Gastrocnemius medialis (tissue), 4 donors: ENCODE results near the gene SYDE2. TPM values are rescaled to one million over a fixed set of nuclear protein-coding genes. Genes with fewer than 3 reads are reported as not detected.

Experiments used
- ATAC-seq, 2 donors: fragments of 150-250 bp; one replicate each; pipeline ENCODE4 v1.9.1; 2016
- DNase-seq, 2 donors: peaks; one replicate each; pipeline ENCODE4 v3.0.0-alpha.2; 2019
- H3K27ac ChIP-seq, 4 donors: fragments of 200-600 bp; sonication (generic); 1 replicate in 1 of 4; 2 replicates in 3 of 4; pipeline ENCODE4 v1.5.1; 2016 to 2018; ENCODE audit warnings: mild to moderate bottlenecking in 2 of 4, moderate library complexity in 1 of 4
- H3K27me3 ChIP-seq, 3 donors: fragments of 200-600 bp; sonication (generic) in 2 of 3; 1 replicate in 1 of 3; 2 replicates in 2 of 3; pipeline versions ENCODE4 v1.5.1 to v1.6.0; 2016 to 2019; ENCODE audit warnings: mild to moderate bottlenecking in 1 of 3, moderate library complexity in 1 of 3
- H3K36me3 ChIP-seq, 2 donors: fragments of 200-600 bp; sonication (generic) in 1 of 2; one replicate each; pipeline ENCODE4 v1.5.1; 2017 to 2018
- H3K4me1 ChIP-seq, 2 donors: fragments of 200-600 bp; sonication (generic) in 1 of 2; one replicate each; pipeline ENCODE4 v1.5.1; 2016 to 2017; ENCODE audit warnings: mild to moderate bottlenecking in 2 of 2
- H3K4me3 ChIP-seq, 4 donors: fragments of 200-600 bp; sonication (generic) in 3 of 4; 1 replicate in 1 of 4; 2 replicates in 3 of 4; pipeline ENCODE4 v1.5.1; 2016 to 2019; ENCODE audit warnings: mild to moderate bottlenecking in 2 of 4
- H3K9me3 ChIP-seq, 3 donors: fragments of 200-600 bp; sonication (generic) in 2 of 3; 1 replicate in 1 of 3; 2 replicates in 2 of 3; pipeline ENCODE4 v1.5.1; 2016 to 2019
- POLR2A ChIP-seq, 2 donors: fragments of 450-650 bp; IDR thresholded peaks; one replicate each; pipeline ENCODE4 v1.6.1; 2017; ENCODE audit warnings: antibody characterized with exemption in 2 of 2, mild to moderate bottlenecking in 2 of 2, moderate library complexity in 2 of 2
- in situ Hi-C, 4 donors: fragments of 200-750 bp; cut with MboI; loops; one replicate each; pipeline versions ENCODE4 v1.15.0 to v1.8.0; 2017; ENCODE audit warnings: low sequenced_read_pairs in 4 of 4
- intact Hi-C: fragments of 100-400 bp; cut with DNase I; formaldehyde crosslinking; loops from one replicate; pipeline ENCODE4 v1.15.1; 2023; ENCODE audit warnings: low total_unique reads
- total RNA-seq, 4 donors: library from RNA; depleted of rRNA; stranded (reverse); fragments of >200 nt; gene quantifications; one replicate each; pipeline versions ENCODE4 v1.1.0 to v1.2.3, GENCODE V29; 2016
- TF ChIP-seq, protein P1 (sequence below), 5 experiments: fragments of 450-650 bp in 3 of 5; fragments of 200-600 bp in 2 of 5; sonication (generic) in 2 of 5; IDR thresholded peaks in 4 of 5; conservative IDR thresholded peaks in 1 of 5; 1 replicate in 4 of 5; 2 replicates in 1 of 5; pipeline ENCODE4 v1.5.1; 2016 to 2019; ENCODE audit warnings: antibody characterized with exemption in 5 of 5, mild to moderate bottlenecking in 3 of 5, moderate library complexity in 3 of 5

Gene SYDE2
- total RNA-seq, 4 donors from 2014 or later: 3.8 to 7.2 (median 4.9) TPM

- no peak for ATAC-seq
- Histone ChIP-seq H3K36me3 (no peaks in the 10 kb centered on the region), H3K4me1 (peaks cover 0 to 5% of the 10 kb centered on the region in 2 donors), H3K4me3 (no peak overlapping the region), H3K27ac (no peak overlapping the region), H3K9me3 (no peaks in the 10 kb centered on the region), H3K27me3 (no peaks in the 10 kb centered on the region)
- intact Hi-C loops: no loop called here
- no peak for TF ChIP-seq POLR2A (IDR thresholded peaks at IDR 0.05)
- TF ChIP-seq, protein P1, sequence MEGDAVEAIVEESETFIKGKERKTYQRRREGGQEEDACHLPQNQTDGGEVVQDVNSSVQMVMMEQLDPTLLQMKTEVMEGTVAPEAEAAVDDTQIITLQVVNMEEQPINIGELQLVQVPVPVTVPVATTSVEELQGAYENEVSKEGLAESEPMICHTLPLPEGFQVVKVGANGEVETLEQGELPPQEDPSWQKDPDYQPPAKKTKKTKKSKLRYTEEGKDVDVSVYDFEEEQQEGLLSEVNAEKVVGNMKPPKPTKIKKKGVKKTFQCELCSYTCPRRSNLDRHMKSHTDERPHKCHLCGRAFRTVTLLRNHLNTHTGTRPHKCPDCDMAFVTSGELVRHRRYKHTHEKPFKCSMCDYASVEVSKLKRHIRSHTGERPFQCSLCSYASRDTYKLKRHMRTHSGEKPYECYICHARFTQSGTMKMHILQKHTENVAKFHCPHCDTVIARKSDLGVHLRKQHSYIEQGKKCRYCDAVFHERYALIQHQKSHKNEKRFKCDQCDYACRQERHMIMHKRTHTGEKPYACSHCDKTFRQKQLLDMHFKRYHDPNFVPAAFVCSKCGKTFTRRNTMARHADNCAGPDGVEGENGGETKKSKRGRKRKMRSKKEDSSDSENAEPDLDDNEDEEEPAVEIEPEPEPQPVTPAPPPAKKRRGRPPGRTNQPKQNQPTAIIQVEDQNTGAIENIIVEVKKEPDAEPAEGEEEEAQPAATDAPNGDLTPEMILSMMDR (IDR thresholded peaks at IDR 0.05 in 4 of 5, conservative IDR thresholded peaks at IDR 0.05 in 1 of 5): no peak
- DNase-seq: no peak
- in situ Hi-C loops: no loop called here
Measured at GRCh38 chr1:85180869-85181268, 19.9 kb downstream of the SYDE2 start.

- Histone ChIP-seq H3K27ac (no peak overlapping the region), H3K27me3 (no peaks in the 10 kb centered on the region), H3K36me3 (no peaks in the 10 kb centered on the region), H3K9me3 (no peaks in the 10 kb centered on the region), H3K4me3 (no peak overlapping the region), H3K4me1 (peaks cover 0 to 5% of the 10 kb centered on the region in 2 donors)
- intact Hi-C loops (no loop called here), in situ Hi-C loops (no loop called here)
- no peak for ATAC-seq
- TF ChIP-seq, protein P1 (IDR thresholded peaks at IDR 0.05 in 4 of 5, conservative IDR thresholded peaks at IDR 0.05 in 1 of 5): no peak
- no peak for TF ChIP-seq POLR2A (IDR thresholded peaks at IDR 0.05)
- DNase-seq: no peak
Measured at GRCh38 chr1:85179522-85179921, 21.3 kb downstream of the SYDE2 start.

- TF ChIP-seq, protein P1 (IDR thresholded peaks at IDR 0.05 in 4 of 5, conservative IDR thresholded peaks at IDR 0.05 in 1 of 5): no peak
- no peak for TF ChIP-seq POLR2A (IDR thresholded peaks at IDR 0.05)
- DNase-seq (no peak), ATAC-seq (no peak)
- intact Hi-C loops: no loop called here
- Histone ChIP-seq H3K4me1 (peaks cover 0 to 5% of the 10 kb centered on the region in 2 donors), H3K36me3 (no peaks in the 10 kb centered on the region), H3K27ac (no peak overlapping the region), H3K27me3 (no peaks in the 10 kb centered on the region), H3K4me3 (no peak overlapping the region), H3K9me3 (no peaks in the 10 kb centered on the region)
- in situ Hi-C loops: no loop called here
Measured at GRCh38 chr1:85178396-85178795, 22.4 kb downstream of the SYDE2 start.

DNA sequence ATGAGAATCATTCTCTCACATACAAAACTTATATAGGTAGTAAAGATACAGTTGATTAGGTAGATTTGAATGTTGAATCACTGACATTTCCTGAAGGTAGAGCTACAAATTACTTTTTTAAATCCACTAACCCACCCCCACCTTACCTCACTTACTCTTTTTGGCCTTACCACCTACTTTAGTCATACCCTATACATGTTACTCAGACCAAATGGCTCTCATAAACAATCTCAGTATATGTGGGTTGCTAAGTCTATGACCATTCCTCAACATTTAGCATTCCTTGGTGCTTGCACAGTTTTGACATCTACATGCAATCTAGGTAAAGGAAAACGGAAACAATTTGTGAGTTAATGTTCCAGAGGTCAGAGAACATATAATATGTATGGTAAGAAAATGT is 26.3 kb downstream of the SYDE2 start:
- no peak for ATAC-seq
- intact Hi-C loops: no loop called here
- in situ Hi-C loops: no loop called here
- no peaks in the 10 kb centered on the region for H3K36me3 ChIP-seq
- no peak for DNase-seq
- H3K4me3 ChIP-seq: no peak overlapping the region
- no peaks in the 10 kb centered on the region for H3K9me3 ChIP-seq
- H3K27ac ChIP-seq: no peak overlapping the region
- TF ChIP-seq, protein P1 (IDR thresholded peaks at IDR 0.05 in 4 of 5, conservative IDR thresholded peaks at IDR 0.05 in 1 of 5): no peak
- H3K4me1 ChIP-seq: no peaks in the 10 kb centered on the region
- H3K27me3 ChIP-seq: no peaks in the 10 kb centered on the region

DNA sequence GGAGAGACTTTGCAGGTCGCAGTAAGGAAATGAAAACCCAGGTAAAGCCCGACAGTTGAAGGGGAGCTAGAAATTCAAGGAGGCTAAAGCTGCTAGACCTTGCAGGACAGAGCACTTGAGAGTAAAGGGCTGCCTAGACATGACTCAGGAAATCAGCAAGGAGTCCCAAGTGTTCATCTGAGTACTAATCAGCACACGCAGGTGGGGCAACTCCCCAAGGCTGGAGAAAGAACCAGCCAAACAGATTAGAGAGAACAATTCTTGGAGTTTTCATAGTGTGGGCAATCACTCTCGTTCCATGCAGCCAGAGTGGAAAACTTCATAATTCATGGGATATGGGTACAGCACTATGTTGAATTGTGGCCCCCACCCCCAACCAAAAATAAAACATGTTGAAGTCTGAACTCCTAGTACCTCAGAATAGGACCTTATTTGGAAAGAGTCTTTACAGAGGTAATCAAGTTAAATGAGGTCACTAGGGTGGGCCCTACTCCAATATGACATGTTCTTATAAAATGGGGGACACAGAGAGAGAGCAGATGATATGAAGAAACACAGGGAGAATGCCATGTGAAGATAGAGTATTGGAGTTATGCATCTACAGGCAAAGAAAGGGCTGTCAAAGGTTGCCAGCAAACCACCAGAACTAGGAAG is 28.0 kb downstream of the SYDE2 start:
- ATAC-seq: no peak
- no peaks in the 10 kb centered on the region for H3K9me3 ChIP-seq
- intact Hi-C loops (no loop called here), in situ Hi-C loops (no loop called here)
- H3K27ac ChIP-seq: no peak overlapping the region
- no peaks in the 10 kb centered on the region for H3K36me3 ChIP-seq
- TF ChIP-seq POLR2A (IDR thresholded peaks at IDR 0.05): no peak
- TF ChIP-seq, protein P1 (IDR thresholded peaks at IDR 0.05 in 4 of 5, conservative IDR thresholded peaks at IDR 0.05 in 1 of 5): no peak
- no peaks in the 10 kb centered on the region for H3K4me1 ChIP-seq
- H3K27me3 ChIP-seq: no peaks in the 10 kb centered on the region
- no peak overlapping the region for H3K4me3 ChIP-seq
- no peak for DNase-seq
